Measurements from ENCODE around the gene COL18A1. TPM values are rescaled to one million over a fixed set of nuclear protein-coding genes. Genes with fewer than 3 reads are reported as not detected.

The COL18A1 gene
- total and polyA plus RNA-seq, 9 of the 15 experiments (the other 6 are each of a cell fraction or from before 2014, with no cell fraction given), result 0.14 to 16.4 (median 2.0) TPM

GRCh38 chr21:45356251-45356650 is 48.7 kb upstream of the COL18A1 start (continued):
- TF ChIP-seq ZKSCAN8 (CRISPR knock-in tag; IDR thresholded peaks at IDR 0.05) (no peak), MED1 (CRISPR knock-in tag; IDR thresholded peaks at IDR 0.05; ENCODE audit: borderline replicate concordance) (no peak), MAX (CRISPR knock-in tag; IDR thresholded peaks at IDR 0.05) (peak; percentile 32; the same call in 1 of the 2 replicates), ZNF518B (CRISPR knock-in tag; IDR thresholded peaks at IDR 0.05) (no peak), FOXA3 (CRISPR knock-in tag; conservative IDR thresholded peaks at IDR 0.05 in 1 of 2, IDR thresholded peaks at IDR 0.05 in 1 of 2) (peak in 1 of 2 experiments; percentile 54; a peak in 1 of 4 replicates), TRIM25 (IDR thresholded peaks at IDR 0.05; ENCODE audit: borderline replicate concordance) (no peak), THAP7 (CRISPR knock-in tag; IDR thresholded peaks at IDR 0.05) (no peak), ZBTB7A (IDR thresholded peaks at IDR 0.05; ENCODE audit: borderline replicate concordance, control insufficient read depth, low read depth, low read length) (peak; percentile 53; the same call in 1 of the 2 replicates), DPF2 (IDR thresholded peaks at IDR 0.05) (no peak), ZBTB26 (CRISPR knock-in tag; IDR thresholded peaks at IDR 0.05) (no peak), ZNF395 (CRISPR knock-in tag; IDR thresholded peaks at IDR 0.05) (no peak), SMARCC2 (IDR thresholded peaks at IDR 0.05; ENCODE audit: low read depth) (no peak), BCOR (IDR thresholded peaks at IDR 0.05) (no peak), THAP12 (CRISPR knock-in tag; IDR thresholded peaks at IDR 0.05) (no peak), GTF2F1 (IDR thresholded peaks at IDR 0.05; ENCODE audit: low read depth, low read length) (no peak), PCBP1 (IDR thresholded peaks at IDR 0.05; ENCODE audit: low read depth, low read length, poor library complexity, severe bottlenecking) (no peak), ETV5 (CRISPR knock-in tag; IDR thresholded peaks at IDR 0.05; ENCODE audit: low read depth) (no peak)
